ENCODE results near the gene THAP8. TPM values are rescaled to one million over a fixed set of nuclear protein-coding genes. Genes with fewer than 3 reads are reported as not detected.

THAP8 gene
- total and polyA plus RNA-seq, 2 of the 8 experiments (the other 6 are each of a cell fraction or from before 2014, with no cell fraction given): 6.0 to 11.1 TPM

GRCh38 chr19:36028313-36029041 is 25.6 kb downstream of the THAP8 start:
- H3K9ac ChIP-seq (replicated peaks in 1 of 4; ENCODE audit: extremely low read depth in 1 of 4, low read depth in 3 of 4, low read length in 3 of 4): no peak overlapping the region
- H4K5ac ChIP-seq (ENCODE audit: insufficient read length, low read depth, low read length): no peak overlapping the region
- no peak overlapping the region for H3K4me3 ChIP-seq (ENCODE audit: extremely low read depth in 1 of 4, insufficient read depth in 2 of 4, low read depth in 3 of 4, low read length in 4 of 4)
- H2BK15ac ChIP-seq (ENCODE audit: low read length): no peak overlapping the region
- no peak overlapping the region for H3K27ac ChIP-seq (ENCODE audit: low read depth, low read length)
- no peak overlapping the region for H3K23ac ChIP-seq (ENCODE audit: insufficient read length)
- peaks cover 0 to 14% (median 5%) of the 10 kb centered on the region in 4 experiments; a peak in 4 of 8 replicates for H3K36me3 ChIP-seq (ENCODE audit: control insufficient read depth in 2 of 4, insufficient read depth in 4 of 4, low read length in 3 of 4)
- H3K14ac ChIP-seq (ENCODE audit: insufficient read length): no peak overlapping the region
- no peak for FAIRE-seq
- 85% methylated on average over 8 of the region's 10 CpGs; no CpG with 5 or more reads in 1 of the 2 experiments for WGBS, 2 experiments (ENCODE audit: extremely low coverage in 1 of 2, insufficient coverage in 1 of 2, insufficient read length in 1 of 2, insufficient replicate concordance in 2 of 2, low coverage in 1 of 2, low lambda C conversion rate in 2 of 2, missing lambda C conversion rate in 1 of 2)
- H3K27me3 ChIP-seq (replicated peaks in 1 of 4; ENCODE audit: control insufficient read depth in 3 of 4, extremely low read depth in 1 of 4, insufficient read depth in 3 of 4, low read length in 3 of 4): peaks cover 0 to 2% (median 0%) of the 10 kb centered on the region in 4 experiments; a peak in 1 of 7 replicates
- no peaks in the 10 kb centered on the region for H3K9me3 ChIP-seq (ENCODE audit: insufficient read depth in 2 of 2, low read depth in 1 of 2, low read length in 1 of 2)
- peaks cover 0 to 9% of the 10 kb centered on the region in 2 experiments for H4K20me1 ChIP-seq (replicated peaks in 1 of 2; ENCODE audit: control insufficient read depth in 1 of 2, insufficient read depth in 2 of 2, low read length in 2 of 2)
- no peak overlapping the region for H3K4me2 ChIP-seq (ENCODE audit: insufficient read depth in 1 of 2, low read depth in 2 of 2, low read length in 2 of 2)
- no peak overlapping the region for H2BK5ac ChIP-seq (ENCODE audit: low read depth, low read length)
- no peak overlapping the region for H2BK12ac ChIP-seq (ENCODE audit: low read depth, low read length)
- H3K18ac ChIP-seq (ENCODE audit: extremely low read depth, low read length): no peak overlapping the region
- no peak overlapping the region for H4K8ac ChIP-seq (ENCODE audit: extremely low read depth, insufficient read depth, low read length)
- H2BK20ac ChIP-seq (ENCODE audit: low read length): no peak overlapping the region
- H3K56ac ChIP-seq (replicated peaks; ENCODE audit: insufficient read length, low read depth, low read length): no peak overlapping the region
- no peak overlapping the region for H2AK5ac ChIP-seq (ENCODE audit: low read depth, low read length)
- H2BK120ac ChIP-seq (replicated peaks; ENCODE audit: low read depth, low read length): no peak overlapping the region
- CTCF ChIA-PET (ENCODE audit: partially characterized antibody): interaction anchor here (1.7 to 1.8 kb wide), 2 partner anchors 22 to 31 kb away, joined by 3 to 8 read pairs; no protein-coding TSS in a partner anchor
- no peaks in the 10 kb centered on the region for H3K79me2 ChIP-seq (ENCODE audit: control insufficient read depth in 1 of 2, insufficient read depth in 2 of 2, low read length in 2 of 2)
- no peak overlapping the region for H3K4ac ChIP-seq (replicated peaks; ENCODE audit: insufficient read length, low read depth, low read length)
- no peaks in the 10 kb centered on the region for H3K79me1 ChIP-seq (ENCODE audit: low read depth, low read length)
- peaks cover 2% of the 10 kb centered on the region; the same call in 1 of the 2 replicates for H3K23me2 ChIP-seq (ENCODE audit: low read depth, low read length)
- H2AFZ ChIP-seq (ENCODE audit: low read length): no peak overlapping the region
- POLR2A ChIA-PET (ENCODE audit: partially characterized antibody): interaction anchor here (0.6 to 1.6 kb wide), 3 partner anchors 8 to 28 kb away, joined by 3 to 8 read pairs (median 3); partner anchors contain the start of genes THAP8 and WDR62
- no peak for DNase-seq (ENCODE audit: low read depth in 1 of 2, low spot score in 2 of 2)
- H4K91ac ChIP-seq (replicated peaks; ENCODE audit: insufficient read length, low read length): no peak overlapping the region
- peaks cover 0 to 11% (median 4%) of the 10 kb centered on the region in 4 experiments; a peak in 6 of 7 replicates for H3K4me1 ChIP-seq (replicated peaks in 1 of 4; ENCODE audit: control insufficient read depth in 3 of 4, insufficient read depth in 4 of 4, low read length in 3 of 4)
- no peak for TF ChIP-seq SIX5 (IDR thresholded peaks at IDR 0.05; ENCODE audit: low read depth, low read length)
- no peak for TF ChIP-seq JUND (IDR thresholded peaks at IDR 0.05; ENCODE audit: low read length)
- no peak for TF ChIP-seq PHF8 (conservative IDR thresholded peaks at IDR 0.05; ENCODE audit: low read depth, low read length)
- TF ChIP-seq, protein P1, sequence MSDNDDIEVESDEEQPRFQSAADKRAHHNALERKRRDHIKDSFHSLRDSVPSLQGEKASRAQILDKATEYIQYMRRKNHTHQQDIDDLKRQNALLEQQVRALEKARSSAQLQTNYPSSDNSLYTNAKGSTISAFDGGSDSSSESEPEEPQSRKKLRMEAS (IDR thresholded peaks at IDR 0.05): no peak

Data from H1 (cell line).